ENCODE data around the gene GPHN.
"Not testable (repeated sequence)": the region's sequence is repeated elsewhere in the genome, so short reads cannot be mapped to it uniquely, and the experiment has no call there.

Gene GPHN

GRCh38 chr14:66503532-66503931 is 4.4 kb upstream of the GPHN start:
- DNase-seq, result no peak

- peak; percentile 66 for DNase-seq
These were observed 696 bp upstream of the GPHN start for GRCh38 chr14:66507181-66507721.

GRCh38 chr14:66508547-66508845 is 549 bp downstream of the GPHN start:
- no peak for DNase-seq

- DNase-seq, result peak; percentile 64
These were observed 1.1 kb downstream of the GPHN start for GRCh38 chr14:66508846-66509621.

GRCh38 chr14:66509874-66510273 is 1.9 kb downstream of the GPHN start:
- no peak for DNase-seq

DNA sequence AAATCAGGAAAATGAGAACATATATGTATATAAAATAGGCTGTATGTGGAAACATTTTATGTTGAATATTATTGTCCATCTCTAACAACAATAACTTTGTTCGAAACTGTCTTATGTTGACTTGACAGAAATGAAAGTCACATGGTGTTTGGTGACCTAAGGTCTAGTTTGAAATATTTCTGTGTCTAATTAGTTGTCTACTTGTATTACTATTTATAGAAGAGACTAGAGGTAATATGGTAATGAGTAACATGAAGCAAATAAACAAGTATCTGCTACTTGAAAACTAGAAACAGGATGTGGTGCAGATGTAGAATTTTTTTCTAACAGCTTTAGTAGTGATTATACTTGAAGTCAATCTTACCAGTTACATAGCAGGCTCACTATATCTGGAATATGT is 3.9 kb downstream of the GPHN start:
- no peak for DNase-seq

DNA sequence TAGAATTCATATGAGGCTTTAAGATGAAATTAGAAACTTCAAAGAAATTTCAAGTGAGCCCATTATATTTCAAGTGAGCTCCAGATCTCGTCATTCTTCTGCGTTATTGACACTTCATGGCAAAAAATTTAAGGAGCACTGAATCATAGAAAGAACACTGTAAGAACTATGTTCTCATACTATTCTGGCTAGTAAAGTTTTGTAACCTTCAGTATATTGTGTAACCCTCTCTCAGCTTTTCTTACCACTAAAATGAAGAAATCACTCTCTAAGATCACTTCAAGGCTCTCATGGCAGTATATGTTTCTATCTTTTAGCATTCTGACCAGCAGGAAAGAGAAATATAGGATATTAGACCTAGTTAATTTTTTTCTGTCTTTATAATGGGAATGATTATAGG is 6.3 kb downstream of the GPHN start:
- DNase-seq, result no peak

GRCh38 chr14:66530526-66530925 is 22.6 kb downstream of the GPHN start:
- DNase-seq, result no peak

DNA sequence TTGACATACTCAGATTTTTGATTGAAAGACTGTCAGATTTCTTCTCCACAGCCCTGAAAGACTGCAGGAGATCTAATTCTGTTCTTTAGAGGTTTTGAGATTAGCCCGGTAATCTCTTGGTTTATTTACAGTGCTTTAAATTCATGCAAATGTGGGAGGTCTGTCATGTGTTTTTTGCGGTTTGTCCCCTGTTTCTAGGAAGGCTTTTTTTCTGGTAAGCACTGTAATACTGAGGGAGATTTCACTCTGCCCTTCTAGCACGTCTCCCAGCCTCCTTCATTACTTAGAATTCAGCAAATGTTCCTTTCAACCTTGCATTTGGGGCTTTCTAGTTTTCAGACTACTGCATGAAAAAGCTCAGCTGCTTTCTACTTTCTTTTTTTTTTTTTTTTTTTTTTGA is 31.1 kb downstream of the GPHN start:
- no peak for DNase-seq

DNA sequence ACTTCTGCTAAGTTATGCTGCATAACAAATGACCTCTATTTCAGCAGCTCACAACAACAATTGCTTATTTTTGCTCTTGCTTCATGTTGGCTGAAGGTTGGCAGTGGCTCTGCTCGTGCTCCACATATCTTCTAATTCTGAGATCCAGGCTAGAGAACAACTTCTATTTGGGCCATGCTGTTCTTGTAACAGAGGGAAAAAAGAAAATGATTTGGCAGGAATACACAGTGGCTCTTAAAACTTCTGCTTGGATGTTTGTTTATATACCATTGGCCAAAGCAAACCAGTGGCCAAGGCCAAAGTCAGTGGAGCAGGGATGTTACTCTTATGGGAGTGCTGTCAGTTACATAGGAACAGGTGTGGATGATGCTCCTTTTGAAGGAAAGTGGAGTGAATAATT is 32.1 kb downstream of the GPHN start:
- no peak for DNase-seq

DNA sequence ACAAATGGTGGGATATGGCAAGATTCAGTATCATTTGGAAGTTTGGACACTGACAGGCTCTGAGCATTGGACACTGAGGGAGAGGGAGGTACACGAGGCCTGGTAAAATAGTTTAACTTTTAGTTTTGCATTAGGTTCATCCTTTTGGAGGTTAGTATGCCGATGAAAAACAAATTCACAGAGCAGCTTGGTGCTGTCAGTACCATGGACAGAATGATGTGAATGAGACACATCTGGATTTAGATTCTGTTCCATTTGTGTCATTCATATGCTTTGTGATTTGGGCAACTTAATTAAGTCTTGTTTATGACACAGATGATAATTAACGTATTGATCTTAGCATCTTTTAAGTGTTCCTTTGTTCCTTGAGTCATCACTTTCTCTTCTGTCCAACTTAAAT is 33.7 kb downstream of the GPHN start:
- no peak for DNase-seq

- no peak for DNase-seq
These were observed 36.0 kb downstream of the GPHN start for GRCh38 chr14:66543996-66544395.

DNA sequence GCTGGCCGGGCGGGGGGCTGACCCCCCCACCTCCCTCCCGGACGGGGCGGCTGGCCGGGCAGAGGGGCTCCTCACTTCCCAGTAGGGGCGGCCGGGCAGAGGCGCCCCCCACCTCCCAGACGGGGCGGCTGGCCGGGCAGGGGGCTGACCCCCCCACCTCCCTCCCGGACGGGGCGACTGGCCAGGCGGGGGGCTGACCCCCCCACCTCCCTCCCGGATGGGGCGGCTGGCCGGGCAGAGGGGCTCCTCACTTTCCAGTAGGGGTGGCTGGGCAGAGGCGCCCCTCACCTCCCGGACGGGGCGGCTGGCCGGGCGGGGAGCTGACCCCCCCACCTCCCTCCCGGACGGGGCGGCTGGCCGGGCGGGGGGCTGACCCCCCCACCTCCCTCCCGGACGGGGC is 37.2 kb downstream of the GPHN start:
- not testable (repeated sequence) for DNase-seq

GRCh38 chr14:66545751-66546150 is 37.8 kb downstream of the GPHN start:
- DNase-seq, result not testable (repeated sequence)

GRCh38 chr14:66563731-66564130 is 55.8 kb downstream of the GPHN start:
- no peak for DNase-seq

- DNase-seq, result no peak
These were observed 60.3 kb downstream of the GPHN start for GRCh38 chr14:66568220-66568619.

GRCh38 chr14:66572826-66573225 is 64.9 kb downstream of the GPHN start:
- DNase-seq, result no peak

GRCh38 chr14:66575014-66575413 is 67.1 kb downstream of the GPHN start:
- DNase-seq, result no peak

GRCh38 chr14:66575939-66576338 is 68.0 kb downstream of the GPHN start:
- DNase-seq, result no peak

GRCh38 chr14:66587753-66588152 is 79.8 kb downstream of the GPHN start:
- DNase-seq, result not testable (repeated sequence)

DNA sequence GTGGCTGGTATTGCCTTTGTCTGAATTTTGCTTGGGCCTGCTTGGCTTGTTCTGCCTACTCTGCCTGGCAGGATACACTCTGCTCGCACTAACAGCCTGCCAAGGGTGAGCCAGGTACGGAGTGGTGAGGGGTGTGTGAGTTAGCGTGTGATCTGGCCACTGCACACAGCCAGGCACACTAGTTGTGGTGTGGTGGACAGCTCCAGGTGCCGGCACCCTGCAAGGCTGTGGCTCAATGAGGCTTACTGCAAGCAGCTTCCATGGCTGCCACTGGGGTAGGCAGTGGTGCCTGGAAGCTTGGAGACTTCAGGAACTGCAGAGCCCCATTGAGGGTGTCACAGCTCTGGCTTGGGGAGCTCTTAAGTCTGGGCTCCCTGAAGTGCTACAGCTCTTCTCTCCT is 87.4 kb downstream of the GPHN start:
- no peak for DNase-seq

GRCh38 chr14:66596241-66596985 is 88.5 kb downstream of the GPHN start:
- no peak for DNase-seq

GRCh38 chr14:66600416-66600815 is 92.5 kb downstream of the GPHN start:
- no peak for DNase-seq

- no peak for DNase-seq
These were observed 94.1 kb downstream of the GPHN start for GRCh38 chr14:66601932-66602578.
